Suprapubic skin (tissue), 4 donors: Measurements from ENCODE around the gene BNC2.

ENCODE experiments used
- CTCF ChIP-seq, 2 donors: fragments of 200-600 bp in 1 of 2; fragments of 450-650 bp in 1 of 2; sonication (generic) in 1 of 2; IDR thresholded peaks; one replicate each; pipeline ENCODE4 v1.5.1; 2016 to 2019; ENCODE audit warnings: antibody characterized with exemption in 2 of 2, mild to moderate bottlenecking in 1 of 2, moderate library complexity in 1 of 2
- EP300 ChIP-seq: sonication (generic); formaldehyde crosslinking; IDR thresholded peaks from one replicate; pipeline ENCODE4 v1.6.1; 2017; ENCODE audit warnings: antibody characterized with exemption
- POLR2AphosphoS5 ChIP-seq, 3 donors: sonication (generic); formaldehyde crosslinking; IDR thresholded peaks; one replicate each; pipeline ENCODE4 v1.6.1; 2017; ENCODE audit warnings: antibody characterized with exemption in 3 of 3

- no peak for TF ChIP-seq POLR2AphosphoS5 (IDR thresholded peaks at IDR 0.05)
- no peak for TF ChIP-seq CTCF (IDR thresholded peaks at IDR 0.05)
- no peak for TF ChIP-seq EP300
Measured at GRCh38 chr9:16769291-16769690, 101.2 kb downstream of the BNC2 start.
